Measurements from ENCODE around the gene LARP4B. TPM values are rescaled to one million over a fixed set of nuclear protein-coding genes. Genes with fewer than 3 reads are reported as not detected.

The LARP4B gene
- total and polyA plus RNA-seq, 3 donors from 2014 or later = 54.2 to 98.6 (median 95.3) TPM

DNA sequence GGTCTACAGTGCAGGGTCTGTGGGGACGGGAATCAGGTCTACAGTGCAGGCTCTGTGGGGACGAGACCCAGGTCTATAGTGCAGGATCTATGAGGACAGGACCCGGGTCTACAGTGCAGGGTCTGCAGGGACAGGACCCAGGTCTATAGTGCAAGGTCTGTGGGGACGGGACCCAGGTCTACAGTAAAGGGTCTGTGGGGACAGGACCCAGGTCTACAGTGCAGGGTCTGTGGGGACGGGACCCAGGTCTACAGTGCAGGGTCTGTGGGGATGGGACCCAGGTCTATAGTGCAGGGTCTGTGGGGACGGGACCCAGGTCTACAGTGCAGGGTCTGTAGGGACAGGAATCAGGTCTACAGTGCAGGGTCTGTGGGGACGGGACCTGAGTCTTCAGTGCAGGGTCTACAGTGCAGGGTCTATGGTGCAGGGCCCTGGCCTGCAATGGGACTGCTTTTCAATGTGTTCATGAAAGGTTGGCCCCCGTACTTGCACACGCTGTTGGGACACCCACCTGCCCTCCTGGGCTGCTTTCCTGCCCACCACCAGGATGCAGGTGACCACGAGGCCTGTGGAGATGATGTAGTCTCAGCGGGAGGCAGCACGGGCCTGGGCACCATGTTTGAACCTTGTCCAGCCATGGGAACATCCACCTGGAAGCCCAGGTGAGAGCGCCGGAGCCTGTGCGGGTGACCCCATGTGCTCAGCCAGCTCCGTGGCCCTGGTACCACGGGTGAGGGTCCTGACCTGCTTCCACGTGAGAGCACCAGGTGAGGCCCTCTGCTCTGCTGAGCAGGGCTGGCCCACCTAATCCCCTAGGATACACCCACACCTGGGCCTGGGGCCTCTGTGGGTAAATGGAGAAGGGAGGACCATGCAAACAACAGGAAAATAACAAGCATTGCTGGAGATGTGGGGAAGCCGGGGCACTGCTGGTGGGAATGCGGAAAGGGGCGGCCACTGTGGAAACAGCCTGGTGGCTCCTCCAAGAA lies 150.7 kb downstream of the LARP4B start:
- Histone ChIP-seq H3K36me3 (ENCODE audit: low read depth, missing control alignments) (no peaks in the 10 kb centered on the region), H3K27ac (no peak overlapping the region), H3K4me3 (no peak overlapping the region), H3K4me1 (no peaks in the 10 kb centered on the region), H3K9me3 (no peaks in the 10 kb centered on the region), H3K27me3 (no peaks in the 10 kb centered on the region)
- no peak for DNase-seq
- intact Hi-C loops (cut with DNase I; ENCODE audit: low total_unique reads) = no loop called here
- WGBS, 2 donors = 95 to 97% methylated on average over 10 to 21 of the region's 21 CpGs
- TF ChIP-seq, protein P1, sequence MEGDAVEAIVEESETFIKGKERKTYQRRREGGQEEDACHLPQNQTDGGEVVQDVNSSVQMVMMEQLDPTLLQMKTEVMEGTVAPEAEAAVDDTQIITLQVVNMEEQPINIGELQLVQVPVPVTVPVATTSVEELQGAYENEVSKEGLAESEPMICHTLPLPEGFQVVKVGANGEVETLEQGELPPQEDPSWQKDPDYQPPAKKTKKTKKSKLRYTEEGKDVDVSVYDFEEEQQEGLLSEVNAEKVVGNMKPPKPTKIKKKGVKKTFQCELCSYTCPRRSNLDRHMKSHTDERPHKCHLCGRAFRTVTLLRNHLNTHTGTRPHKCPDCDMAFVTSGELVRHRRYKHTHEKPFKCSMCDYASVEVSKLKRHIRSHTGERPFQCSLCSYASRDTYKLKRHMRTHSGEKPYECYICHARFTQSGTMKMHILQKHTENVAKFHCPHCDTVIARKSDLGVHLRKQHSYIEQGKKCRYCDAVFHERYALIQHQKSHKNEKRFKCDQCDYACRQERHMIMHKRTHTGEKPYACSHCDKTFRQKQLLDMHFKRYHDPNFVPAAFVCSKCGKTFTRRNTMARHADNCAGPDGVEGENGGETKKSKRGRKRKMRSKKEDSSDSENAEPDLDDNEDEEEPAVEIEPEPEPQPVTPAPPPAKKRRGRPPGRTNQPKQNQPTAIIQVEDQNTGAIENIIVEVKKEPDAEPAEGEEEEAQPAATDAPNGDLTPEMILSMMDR (IDR thresholded peaks at IDR 0.05) = no peak
- no peak for TF ChIP-seq POLR2A (IDR thresholded peaks at IDR 0.05)

DNA sequence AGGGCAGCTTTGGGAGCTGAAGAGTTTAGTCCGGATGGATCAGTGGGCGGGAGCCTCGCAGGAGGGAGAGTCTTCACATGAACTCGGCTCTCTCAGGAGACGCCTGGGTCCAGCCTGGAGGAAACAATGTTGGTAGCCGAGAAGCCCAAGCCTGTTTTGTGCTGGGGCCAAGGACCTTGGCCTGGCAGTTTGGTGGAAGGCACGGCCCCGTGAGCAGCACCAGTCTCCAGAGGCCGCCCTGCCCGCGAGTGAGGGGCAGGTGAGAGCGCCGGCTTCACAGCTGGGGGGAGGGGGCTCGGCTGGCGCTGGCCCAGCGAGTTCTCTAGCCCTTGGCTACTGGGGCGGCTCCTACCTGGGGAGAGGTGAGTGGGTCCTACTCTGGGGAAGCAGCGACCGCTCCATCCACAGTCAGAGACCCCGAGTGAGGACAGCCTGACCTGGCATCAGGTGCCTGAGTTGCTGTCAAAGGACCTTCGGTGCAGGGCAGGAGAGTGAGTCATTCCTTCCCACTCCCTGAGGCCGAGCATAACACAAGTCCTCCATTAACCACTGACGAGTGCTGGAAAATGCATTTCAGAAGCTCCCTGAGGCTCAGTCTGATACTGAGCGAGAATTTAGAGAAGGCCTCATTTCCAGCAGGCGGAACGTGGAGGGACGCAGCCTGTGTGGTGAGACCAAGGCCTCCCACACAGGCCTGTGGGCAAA lies 152.7 kb downstream of the LARP4B start:
- no peak for DNase-seq
- H3K36me3 ChIP-seq (ENCODE audit: low read depth, missing control alignments) = no peaks in the 10 kb centered on the region
- H3K9me3 ChIP-seq = no peaks in the 10 kb centered on the region
- H3K4me3 ChIP-seq = no peak overlapping the region
- H3K27ac ChIP-seq = no peak overlapping the region
- H3K27me3 ChIP-seq = no peaks in the 10 kb centered on the region
- H3K4me1 ChIP-seq = no peaks in the 10 kb centered on the region
- TF ChIP-seq, protein P1 (IDR thresholded peaks at IDR 0.05) = no peak
- TF ChIP-seq POLR2A (IDR thresholded peaks at IDR 0.05) = no peak
- 86 to 89% methylated on average over 11 to 25 of the region's 27 CpGs for WGBS, 2 donors
- intact Hi-C loops (cut with DNase I; ENCODE audit: low total_unique reads) = no loop called here

DNA sequence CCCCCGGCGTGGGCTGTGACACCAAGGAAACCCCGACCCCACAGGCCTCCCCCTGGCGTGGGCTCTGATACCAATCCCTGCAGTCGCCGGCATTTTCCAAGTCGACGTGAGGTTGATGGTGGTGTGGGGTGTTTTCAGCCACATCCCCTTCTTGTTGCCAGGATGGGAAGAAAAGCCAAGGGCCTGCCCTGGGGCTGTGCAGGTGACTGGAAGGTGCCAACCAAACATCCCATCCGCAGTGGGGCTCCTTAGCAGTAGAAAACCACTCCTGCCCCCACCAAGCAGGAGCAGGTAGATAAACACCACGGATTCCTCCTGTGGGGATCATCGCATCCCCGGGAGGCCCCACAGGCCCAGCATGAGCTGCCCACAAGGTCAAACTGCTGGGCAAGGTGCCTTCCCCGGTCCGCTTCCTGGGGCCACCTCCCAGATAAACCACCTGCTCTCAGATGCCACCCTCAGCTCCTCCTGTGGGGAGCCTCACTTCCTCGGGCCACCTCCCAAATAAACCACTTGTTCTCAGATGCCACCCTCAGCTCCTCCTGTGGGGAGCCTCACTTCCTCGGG lies 153.5 kb downstream of the LARP4B start:
- no peaks in the 10 kb centered on the region for H3K9me3 ChIP-seq
- no peaks in the 10 kb centered on the region for H3K4me1 ChIP-seq
- H3K27ac ChIP-seq = no peak overlapping the region
- intact Hi-C loops (cut with DNase I; ENCODE audit: low total_unique reads) = no loop called here
- H3K27me3 ChIP-seq = no peaks in the 10 kb centered on the region
- TF ChIP-seq, protein P1 (IDR thresholded peaks at IDR 0.05) = no peak
- no peak for TF ChIP-seq POLR2A (IDR thresholded peaks at IDR 0.05)
- H3K36me3 ChIP-seq (ENCODE audit: low read depth, missing control alignments) = no peaks in the 10 kb centered on the region
- 80 to 82% methylated on average over 4 to 14 of the region's 16 CpGs for WGBS, 2 donors
- H3K4me3 ChIP-seq = no peak overlapping the region
- no peak for DNase-seq

DNA sequence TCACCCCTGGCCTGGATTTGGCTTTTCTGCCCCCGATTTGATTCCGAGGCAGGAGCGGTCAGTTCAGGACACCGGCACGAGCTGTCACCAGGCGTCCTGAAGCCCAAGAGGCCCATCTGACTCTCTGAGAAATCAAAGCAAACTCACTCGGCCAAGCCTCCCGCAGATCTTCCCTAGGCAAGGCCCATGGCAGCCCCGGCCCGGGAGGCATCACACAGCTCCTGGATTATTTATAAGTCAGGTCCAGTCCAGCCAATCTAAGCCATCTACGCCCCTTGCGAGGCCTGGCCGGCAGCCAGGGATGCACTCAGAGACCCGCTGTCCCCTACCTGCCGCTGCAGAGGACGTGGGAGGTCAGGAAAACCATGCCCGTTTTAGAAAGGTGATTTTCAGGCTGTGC lies 154.7 kb downstream of the LARP4B start:
- Histone ChIP-seq H3K4me1 (no peaks in the 10 kb centered on the region), H3K27ac (no peak overlapping the region), H3K27me3 (no peaks in the 10 kb centered on the region), H3K4me3 (no peak overlapping the region), H3K36me3 (ENCODE audit: low read depth, missing control alignments) (no peaks in the 10 kb centered on the region), H3K9me3 (no peaks in the 10 kb centered on the region)
- DNase-seq = no peak
- intact Hi-C loops (cut with DNase I; ENCODE audit: low total_unique reads) = no loop called here
- no peak for TF ChIP-seq POLR2A (IDR thresholded peaks at IDR 0.05)
- TF ChIP-seq, protein P1 (IDR thresholded peaks at IDR 0.05) = no peak
- WGBS, 2 donors = 88 to 91% methylated on average over 17 of the region's 17 CpGs

All from testis (tissue), 3 donors.